HG02610 (cell line): ENCODE results near the gene PPM1L.

Source experiments
- ATAC-seq: cut with Tn5 transposase; IDR thresholded peaks from one replicate; pipeline ENCODE4 v1.9.1; 2021; ENCODE audit warnings: mild to moderate bottlenecking, moderate library complexity; ENCODE audit not compliant: unreplicated experiment

Gene PPM1L

GRCh38 chr3:160758929-160759577 lies 3.0 kb downstream of the PPM1L start:
- no peak for ATAC-seq

DNA sequence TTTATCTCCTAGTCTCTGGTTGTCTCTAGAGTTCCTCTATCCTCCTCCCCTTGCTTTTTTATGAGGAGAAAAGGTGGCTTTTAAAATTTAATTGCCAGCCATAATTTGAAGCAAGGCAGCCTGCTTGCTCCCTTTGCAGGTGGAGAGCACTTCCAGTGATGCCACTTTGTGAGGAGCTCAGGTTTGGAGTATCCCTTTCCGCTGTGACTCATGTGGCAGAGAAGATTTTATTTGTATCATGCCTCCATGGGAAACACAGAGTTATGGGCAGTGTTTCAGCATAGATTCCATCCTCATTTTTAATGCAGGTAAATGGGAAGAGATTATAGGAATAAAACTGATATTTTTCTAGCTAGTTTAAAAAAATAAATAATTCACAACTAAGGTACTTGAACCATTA lies 7.0 kb downstream of the PPM1L start:
- ATAC-seq, result no peak

GRCh38 chr3:160765211-160765610 lies 9.2 kb downstream of the PPM1L start:
- no peak for ATAC-seq

GRCh38 chr3:160768031-160768430 lies 12.0 kb downstream of the PPM1L start:
- no peak for ATAC-seq

DNA sequence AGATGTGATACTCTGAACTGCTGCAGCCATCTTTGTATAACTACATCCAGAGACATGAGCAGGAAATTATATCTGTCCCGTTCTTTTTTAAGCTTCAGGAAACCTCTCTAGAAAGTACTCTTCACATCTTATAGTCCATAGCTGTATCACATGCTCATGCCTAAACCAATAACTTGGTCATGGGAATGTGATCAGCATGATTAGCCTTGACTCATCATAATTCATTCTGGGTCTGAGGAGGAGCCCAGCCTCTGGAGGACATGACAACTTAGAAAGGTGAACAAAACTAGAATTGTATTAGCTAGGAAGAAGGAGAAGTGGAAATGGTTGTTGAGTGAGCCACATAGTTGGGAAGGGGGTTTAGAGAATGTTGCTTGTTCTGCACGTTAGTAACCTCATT lies 12.9 kb downstream of the PPM1L start:
- no peak for ATAC-seq

DNA sequence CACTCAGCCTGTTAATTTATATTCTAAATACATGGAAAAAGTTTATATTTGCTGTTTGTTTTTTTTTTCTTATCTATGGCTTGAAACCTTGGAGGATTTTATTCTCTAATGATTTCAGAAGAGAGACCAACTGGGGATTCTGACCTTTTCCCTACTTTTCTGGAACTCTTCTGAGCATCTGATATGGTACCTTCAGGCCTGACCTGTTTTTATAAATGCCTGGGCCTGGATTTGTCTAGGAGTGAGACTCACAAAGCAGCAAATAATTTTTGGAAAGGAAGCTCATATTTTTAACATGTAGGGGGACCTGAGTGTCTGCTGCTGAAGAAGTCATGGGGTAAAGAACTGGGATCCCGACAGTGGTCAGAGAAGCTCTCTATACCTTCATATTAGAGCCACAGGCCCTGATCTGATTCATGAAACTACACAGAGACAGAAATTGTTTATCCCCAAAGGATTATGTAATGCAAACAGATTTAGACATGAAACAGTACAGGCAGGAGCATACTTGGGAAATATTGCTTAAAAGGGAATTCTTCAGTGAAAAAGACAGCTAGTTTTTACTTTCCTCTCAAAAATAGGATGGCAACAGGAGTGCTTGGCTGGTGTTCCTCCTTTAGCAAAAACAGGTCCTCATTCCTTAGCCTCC lies 15.9 kb downstream of the PPM1L start:
- no peak for ATAC-seq

DNA sequence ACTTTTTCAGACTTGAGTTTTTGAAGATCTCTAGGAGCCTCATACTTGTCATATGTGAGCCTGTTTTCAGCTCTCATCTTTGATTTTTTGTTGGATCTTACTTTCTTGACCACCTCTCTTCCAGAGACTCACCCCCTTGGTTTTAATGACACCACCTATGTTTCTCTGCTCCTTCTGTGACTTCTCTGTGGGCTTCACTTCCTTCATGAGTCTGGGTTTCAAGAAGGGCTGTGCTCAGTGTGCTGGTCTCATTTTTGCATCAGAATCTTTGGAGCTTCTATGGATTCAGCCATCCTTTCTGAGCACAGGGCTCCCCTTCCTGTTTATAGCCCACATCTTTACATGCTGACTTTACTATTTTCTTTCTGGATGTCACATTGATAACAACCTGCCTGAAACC lies 17.7 kb downstream of the PPM1L start:
- no peak for ATAC-seq

GRCh38 chr3:160774172-160774571 lies 18.1 kb downstream of the PPM1L start:
- no peak for ATAC-seq

DNA sequence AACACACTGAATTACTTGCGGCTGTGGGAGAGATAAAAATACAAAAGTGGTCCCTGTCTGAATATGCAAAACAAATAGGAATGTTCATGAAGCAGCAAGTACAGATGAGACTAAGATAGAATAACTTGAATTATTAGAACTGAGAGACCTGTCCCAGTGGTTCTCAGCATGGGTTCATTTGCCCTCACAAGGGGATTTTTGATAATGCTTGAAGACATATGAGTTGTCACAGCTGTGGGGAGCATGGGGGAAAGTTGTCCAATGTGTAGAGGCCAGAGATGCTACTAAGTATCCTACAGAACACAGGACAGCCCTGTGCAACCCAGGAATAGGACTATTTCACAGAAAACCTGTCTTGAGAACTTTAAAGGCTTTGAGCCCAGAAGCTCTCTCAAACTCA lies 22.4 kb downstream of the PPM1L start:
- ATAC-seq, result no peak

DNA sequence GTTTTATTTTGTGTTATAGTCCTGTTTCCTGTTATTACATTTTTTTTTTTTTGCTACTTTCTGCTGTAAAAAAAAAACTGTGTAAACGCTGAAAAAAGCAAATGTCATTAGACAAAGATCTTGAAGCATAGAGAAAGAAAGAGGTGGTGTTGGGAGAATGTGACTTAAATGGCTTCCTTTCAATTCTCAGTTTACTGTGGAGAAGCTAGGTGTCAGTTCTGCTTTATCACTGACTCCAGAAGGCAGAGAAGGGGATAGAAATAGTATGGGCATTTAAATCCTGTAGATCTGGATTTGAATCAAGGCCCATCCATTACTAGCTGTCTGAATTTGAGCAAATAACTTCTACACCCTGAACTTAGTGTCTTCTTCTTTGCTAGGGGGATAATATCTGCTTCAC lies 23.0 kb downstream of the PPM1L start:
- ATAC-seq, result no peak

DNA sequence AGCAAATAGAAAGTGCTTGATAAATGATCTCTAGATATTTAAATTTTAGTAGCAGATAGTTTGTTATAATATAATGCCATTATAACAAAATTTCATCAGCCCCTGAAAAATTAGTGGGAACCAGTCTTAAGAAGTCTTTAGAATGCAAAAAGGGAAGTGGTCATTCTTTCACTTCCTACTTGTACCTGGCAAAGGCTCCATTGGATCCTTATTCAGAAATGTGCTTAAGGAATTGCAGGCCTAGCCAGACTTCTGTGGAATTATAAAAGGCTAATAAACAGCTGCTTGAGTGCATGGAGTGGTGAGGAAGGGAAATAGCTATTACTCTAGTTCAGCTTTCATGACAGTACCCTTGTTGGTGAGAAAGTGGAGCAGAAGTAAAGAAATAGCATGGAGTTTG lies 24.2 kb downstream of the PPM1L start:
- ATAC-seq, result no peak

- no peak for ATAC-seq
Observed at GRCh38 chr3:160781402-160781801, 25.4 kb downstream of the PPM1L start.

DNA sequence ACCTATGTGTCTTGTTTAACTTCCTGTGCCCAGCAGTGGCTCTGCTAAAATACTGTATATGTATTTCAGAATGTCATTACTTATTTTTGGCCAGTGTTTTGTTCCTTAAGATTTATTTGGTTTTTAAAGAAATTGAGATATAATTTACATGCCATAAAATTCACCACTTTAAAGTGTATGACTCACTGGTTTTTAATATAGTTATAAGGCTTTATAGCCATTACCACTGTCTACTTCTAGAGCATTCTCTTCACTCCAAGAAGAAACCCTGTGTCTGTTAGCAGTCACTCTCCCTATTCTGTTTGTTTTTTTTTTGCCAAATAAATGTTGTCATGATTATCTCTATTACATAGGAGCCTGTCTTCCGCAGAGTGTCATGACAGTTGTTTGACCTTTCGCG lies 25.8 kb downstream of the PPM1L start:
- no peak for ATAC-seq

DNA sequence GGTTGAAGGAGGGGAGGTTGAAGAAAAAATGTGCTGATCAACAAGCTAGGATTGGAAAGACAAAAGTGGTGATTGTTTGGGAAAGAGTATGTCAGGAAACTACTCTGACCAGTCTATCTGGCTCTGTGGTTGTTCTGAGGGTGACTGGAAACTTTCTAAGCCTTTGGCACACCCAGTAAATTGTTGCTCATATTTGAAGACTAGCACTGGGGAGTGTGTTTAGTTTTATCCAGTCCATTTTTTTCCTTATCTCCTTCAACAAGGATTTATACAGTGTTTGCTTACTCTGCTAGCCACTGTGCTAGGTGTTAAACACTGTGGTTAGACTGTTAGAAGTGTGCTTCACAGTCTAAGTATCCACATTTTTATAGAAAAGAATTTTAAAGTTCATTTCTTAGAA lies 28.8 kb downstream of the PPM1L start:
- ATAC-seq, result no peak

DNA sequence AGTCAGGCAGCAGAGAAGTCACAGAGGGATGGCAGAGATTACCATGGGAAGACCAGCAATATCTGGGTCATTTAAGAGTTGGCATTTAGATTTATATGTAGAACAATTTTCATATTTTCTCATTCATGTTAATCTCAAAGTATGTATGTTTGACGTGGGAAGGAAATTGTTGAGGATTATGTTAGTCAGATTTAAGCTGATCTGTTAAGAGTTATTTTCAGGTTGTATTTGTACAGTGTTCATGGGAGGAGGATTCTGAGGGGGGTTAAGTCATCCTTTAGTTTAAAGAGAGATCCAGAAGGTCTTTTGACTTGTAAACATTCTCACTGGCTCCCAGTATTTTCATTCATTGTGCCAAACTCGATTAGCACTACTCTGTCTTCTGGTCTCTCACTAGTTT lies 34.7 kb downstream of the PPM1L start:
- ATAC-seq, result no peak

DNA sequence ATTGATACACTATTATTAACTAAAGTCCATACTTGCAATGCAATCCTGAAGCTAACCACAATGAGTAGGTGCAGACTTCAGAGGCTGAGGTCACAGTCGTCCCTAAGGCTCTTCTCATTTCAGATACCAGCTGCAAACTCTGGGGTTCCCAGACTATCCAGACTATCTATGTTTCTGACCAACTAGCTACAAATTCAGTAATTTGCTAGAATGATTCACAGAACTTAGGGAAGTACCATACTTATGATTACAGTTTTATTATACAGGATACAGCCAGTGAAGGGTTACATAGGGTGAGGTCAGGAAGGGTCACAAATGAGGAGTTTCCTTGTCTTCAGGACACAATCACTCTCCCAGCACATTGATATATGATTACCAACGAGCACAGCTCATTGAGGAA lies 36.5 kb downstream of the PPM1L start:
- ATAC-seq, result no peak

DNA sequence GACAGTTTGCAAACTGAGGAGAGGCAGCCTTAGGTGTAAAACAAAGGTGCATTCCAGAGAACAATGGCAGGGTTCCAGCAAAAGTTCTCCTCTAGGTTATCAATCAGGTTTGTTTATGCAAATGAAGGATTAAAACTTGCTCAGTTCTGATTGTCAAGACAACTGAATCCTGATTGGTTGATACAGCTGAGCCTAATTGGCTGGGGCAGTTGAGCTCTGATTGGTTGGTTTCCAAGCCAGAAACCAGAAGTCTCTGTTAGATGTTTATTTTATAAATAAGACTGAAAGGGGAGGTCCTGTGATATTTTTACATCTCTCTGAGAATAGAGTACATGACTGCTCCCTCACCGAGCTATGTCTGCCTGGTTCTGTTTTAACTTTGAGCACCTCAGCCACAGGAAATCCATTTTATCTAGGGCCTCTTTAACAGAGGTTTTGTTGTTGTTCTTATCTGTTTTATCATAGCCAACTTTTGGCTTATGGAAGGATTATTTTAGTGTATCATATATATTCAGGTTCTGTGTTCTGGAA lies 37.8 kb downstream of the PPM1L start:
- ATAC-seq, result no peak

DNA sequence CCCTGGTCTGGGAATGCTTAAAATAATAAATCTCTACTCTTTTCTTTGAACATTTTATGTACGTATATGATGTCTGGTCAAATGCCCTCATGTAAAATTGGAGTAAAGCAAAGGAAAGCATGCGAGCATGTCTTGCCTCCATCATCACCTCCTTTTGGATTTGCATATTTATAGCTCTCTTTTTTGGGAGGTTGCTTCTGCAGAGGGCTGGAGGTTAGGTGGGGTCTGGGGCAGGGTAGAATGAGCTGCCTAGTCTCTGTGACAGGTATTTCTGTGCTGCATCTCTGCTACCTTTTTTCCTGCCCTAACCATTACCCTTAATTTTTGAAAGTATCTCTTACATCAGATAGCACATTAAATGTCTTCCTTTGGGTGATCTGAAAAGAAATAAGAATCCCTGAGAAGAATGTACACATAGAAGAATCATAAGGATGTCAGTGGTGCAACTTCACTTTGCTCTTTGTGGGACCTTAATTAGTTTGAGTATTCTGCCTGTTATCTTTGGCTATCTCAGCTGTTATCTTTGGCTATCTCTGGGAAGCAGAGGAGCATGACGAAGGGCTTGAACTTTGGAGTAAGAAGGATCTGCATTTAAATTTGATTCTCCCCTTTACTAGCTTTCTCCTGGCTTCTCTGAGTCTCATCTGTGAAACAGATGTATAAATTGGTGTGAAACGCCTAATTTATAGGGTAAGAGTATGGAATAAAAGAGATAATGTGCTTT lies 40.2 kb downstream of the PPM1L start:
- ATAC-seq, result no peak

- no peak for ATAC-seq
Observed at GRCh38 chr3:160796813-160797164, 40.8 kb downstream of the PPM1L start.

DNA sequence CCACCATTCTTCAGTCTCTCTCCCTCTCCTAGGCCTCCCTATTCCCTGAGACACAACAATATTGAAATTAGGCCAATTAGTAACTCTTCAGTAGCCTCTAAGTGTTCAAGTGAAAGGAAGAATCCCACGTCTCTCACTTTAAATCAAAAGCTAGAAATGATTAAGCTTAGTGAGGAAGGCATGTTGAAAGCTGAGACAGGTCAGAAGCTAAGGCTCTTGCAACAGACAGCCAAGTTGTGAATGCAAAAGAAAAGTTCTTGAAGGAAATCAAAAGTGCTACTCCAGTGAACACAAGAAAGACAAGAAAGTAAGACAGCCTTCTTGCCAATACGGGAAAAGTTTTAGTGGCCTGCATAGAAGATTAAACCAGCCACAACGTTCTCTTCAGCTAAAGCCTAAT lies 41.3 kb downstream of the PPM1L start:
- no peak for ATAC-seq

DNA sequence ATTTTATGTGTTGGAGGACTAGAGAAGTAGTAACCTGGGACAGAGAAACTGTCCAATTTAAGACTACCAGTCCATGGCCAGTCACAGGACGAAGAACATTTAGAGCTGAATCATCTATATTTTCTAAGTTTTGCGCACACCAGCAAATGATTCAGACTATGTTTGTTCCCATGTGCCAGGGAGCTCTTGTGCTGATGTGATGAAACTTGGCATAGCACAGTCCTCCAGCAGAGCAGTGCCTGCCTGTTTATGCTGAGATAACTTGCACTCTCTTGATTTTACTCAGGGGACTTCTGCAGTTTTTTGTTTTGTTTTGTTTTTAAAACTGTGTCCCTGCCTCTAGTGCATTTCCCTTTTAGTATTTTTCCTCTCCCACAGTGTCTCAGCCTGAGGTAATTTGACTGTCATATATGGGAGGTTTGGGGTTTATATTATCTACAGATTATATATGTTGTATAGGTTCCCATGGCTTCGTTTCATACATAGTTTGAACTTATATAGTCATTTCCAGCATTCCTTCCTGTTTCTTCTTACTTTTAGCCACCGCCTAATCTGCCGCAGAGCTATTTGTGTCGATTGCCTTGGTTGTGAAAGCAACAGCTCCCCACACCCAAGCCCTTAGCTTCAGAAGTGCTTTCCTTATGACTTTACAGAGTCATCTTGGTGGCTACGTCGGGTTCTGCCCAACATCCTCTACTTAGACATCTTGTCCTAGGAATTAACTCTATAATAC lies 45.5 kb downstream of the PPM1L start:
- ATAC-seq, result peak; percentile 91

DNA sequence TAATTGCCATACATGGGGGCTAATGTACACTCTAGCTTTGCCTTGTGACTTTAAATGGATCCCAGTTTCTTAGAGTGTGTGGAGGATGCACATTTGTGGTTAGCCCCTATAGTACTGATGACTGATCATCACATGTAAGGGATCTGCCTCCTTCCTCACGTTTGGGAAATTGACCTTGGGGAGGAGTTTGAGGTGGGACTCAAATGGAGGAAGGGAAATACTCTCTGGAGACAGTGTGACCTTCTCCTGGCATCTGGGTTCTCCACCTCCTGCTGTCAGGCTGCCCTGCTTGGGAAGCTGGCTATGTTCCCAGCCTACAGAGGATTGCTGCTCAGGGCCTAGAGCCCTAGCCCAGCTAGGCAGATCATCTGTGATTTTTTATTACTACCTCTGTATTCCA lies 48.7 kb downstream of the PPM1L start:
- no peak for ATAC-seq
